ENCODE measurements around the gene TICAM2.

Gene TICAM2

GRCh38 chr5:115625579-115626444, 23.5 kb upstream of the TICAM2 start, which contains the start of gene TMED7 (continued):
- TF ChIP-seq ZNF26 (tag by site-specific recombination; IDR thresholded peaks at IDR 0.05) (no peak), ZNF426 (tag by site-specific recombination; IDR thresholded peaks at IDR 0.05) (no peak), ZNF311 (tag by site-specific recombination; IDR thresholded peaks at IDR 0.05; ENCODE audit: borderline replicate concordance) (no peak), ZNF707 (tag by site-specific recombination; IDR thresholded peaks at IDR 0.05) (no peak), BCL11A (tag by site-specific recombination; IDR thresholded peaks at IDR 0.05; ENCODE audit: low read depth) (no peak), KLF7 (tag by site-specific recombination; IDR thresholded peaks at IDR 0.05; ENCODE audit: borderline replicate concordance) (peak; percentile 72; the same call in 1 of the 2 replicates), ZIC2 (tag by site-specific recombination; IDR thresholded peaks at IDR 0.05) (peak; percentile 32; the same call in 1 of the 2 replicates), ZNF510 (tag by site-specific recombination; IDR thresholded peaks at IDR 0.05; ENCODE audit: insufficient replicate concordance) (no peak), ZBTB48 (tag by site-specific recombination; IDR thresholded peaks at IDR 0.05) (no peak; the same call in 1 of the 2 replicates), ZNF704 (tag by site-specific recombination; IDR thresholded peaks at IDR 0.05) (no peak), ZNF596 (tag by site-specific recombination; IDR thresholded peaks at IDR 0.05) (0 out of 2 replicates have a peak, but pooled peaks have one; percentile 5), KLF10 (tag by site-specific recombination; IDR thresholded peaks at IDR 0.05) (0 out of 2 replicates have a peak, but pooled peaks have one; percentile 39), ZFHX2 (tag by site-specific recombination; conservative IDR thresholded peaks at IDR 0.05) (peak; percentile 92), ZSCAN16 (tag by site-specific recombination; IDR thresholded peaks at IDR 0.05) (no peak), ZNF362 (tag by site-specific recombination; IDR thresholded peaks at IDR 0.05) (peak; percentile 100), ZNF549 (tag by site-specific recombination; IDR thresholded peaks at IDR 0.05) (no peak), ZNF660 (tag by site-specific recombination; IDR thresholded peaks at IDR 0.05) (peak; percentile 73), ZNF777 (tag by site-specific recombination; IDR thresholded peaks at IDR 0.05; ENCODE audit: borderline replicate concordance) (no peak), ZNF169 (tag by site-specific recombination; IDR thresholded peaks at IDR 0.05) (no peak), ZNF521 (tag by site-specific recombination; IDR thresholded peaks at IDR 0.05) (no peak), IKZF3 (tag by site-specific recombination; IDR thresholded peaks at IDR 0.05) (0 out of 2 replicates have a peak, but pooled peaks have one; percentile 35), ZNF391 (tag by site-specific recombination; IDR thresholded peaks at IDR 0.05; ENCODE audit: borderline replicate concordance, low read depth) (0 out of 2 replicates have a peak, but pooled peaks have one; percentile 16), ZNF211 (tag by site-specific recombination; IDR thresholded peaks at IDR 0.05; ENCODE audit: low read depth) (no peak), HOXD13 (CRISPR knock-in tag; IDR thresholded peaks at IDR 0.05; ENCODE audit: borderline replicate concordance) (0 out of 2 replicates have a peak, but pooled peaks have one; percentile 18), BCL11B (tag by site-specific recombination; IDR thresholded peaks at IDR 0.05; ENCODE audit: low read depth) (no peak), ZNF19 (tag by site-specific recombination; IDR thresholded peaks at IDR 0.05; ENCODE audit: low read depth) (no peak), ZBTB11 (tag by site-specific recombination; conservative IDR thresholded peaks at IDR 0.05; ENCODE audit: low read depth) (peak; percentile 96), ZBTB20 (tag by site-specific recombination; IDR thresholded peaks at IDR 0.05) (peak; percentile 34; the same call in 1 of the 2 replicates), ZSCAN30 (tag by site-specific recombination; IDR thresholded peaks at IDR 0.05) (0 out of 2 replicates have a peak, but pooled peaks have one; percentile 56), ZNF843 (tag by site-specific recombination; IDR thresholded peaks at IDR 0.05) (no peak), ZNF639 (tag by site-specific recombination; IDR thresholded peaks at IDR 0.05) (no peak)

Measured in HEK293 (cell line).